AG04449 (cell line): ENCODE data around the gene SCTR.

Source experiments
- CTCF ChIA-PET: fragments of 350-600 bp; formaldehyde crosslinking; extraction: SDS; loops from one replicate; lab custom pipeline; 2021; ENCODE audit warnings: antibody characterized with exemption; lab: Yijun Ruan, JAX
- POLR2A ChIA-PET: fragments of 400-600, 350-600 bp; formaldehyde crosslinking; extraction: SDS; loops from one replicate; lab custom pipeline; 2020; ENCODE audit warnings: antibody characterized with exemption, inconsistent platforms; lab: Yijun Ruan, JAX
- DNase-seq: peaks from one replicate; pipeline ENCODE4 v3.0.0-alpha.2; 2010; ENCODE audit warnings: low read depth, low spot score
- H3K4me3 ChIP-seq: 2 replicates; pipeline ENCODE4 v1.5.1; 2011; ENCODE audit warnings: low read depth, mild to moderate bottlenecking, control low read depth, low read length
- TF ChIP-seq, protein P1 (sequence below): IDR thresholded peaks from one replicate; pipeline ENCODE4 v1.5.1; 2011; ENCODE audit warnings: mild to moderate bottlenecking, moderate library complexity, low read length, control low read depth, inconsistent platforms; ENCODE audit not compliant: insufficient read depth; ENCODE audit errors: missing control alignments

The SCTR gene

DNA sequence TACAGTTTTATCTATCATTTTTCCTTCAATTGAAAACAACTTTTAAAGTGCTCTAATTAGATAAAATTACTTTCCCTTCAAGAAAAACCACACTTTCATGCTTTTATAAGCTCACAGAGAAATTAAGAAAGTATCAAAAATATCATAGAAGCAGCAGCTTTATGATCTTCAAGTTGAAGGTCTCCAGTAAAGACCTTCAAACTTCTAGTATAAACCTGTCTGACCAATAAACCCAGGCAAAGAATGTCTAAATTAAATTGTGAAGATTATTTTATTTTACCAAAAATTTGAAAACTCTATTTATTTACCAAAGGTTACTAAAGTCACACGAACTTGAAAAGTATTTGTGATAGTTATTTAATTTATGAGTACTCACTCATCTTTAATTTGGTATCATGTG is 9.3 kb upstream of the SCTR start:
- DNase-seq: no peak
- TF ChIP-seq, protein P1, sequence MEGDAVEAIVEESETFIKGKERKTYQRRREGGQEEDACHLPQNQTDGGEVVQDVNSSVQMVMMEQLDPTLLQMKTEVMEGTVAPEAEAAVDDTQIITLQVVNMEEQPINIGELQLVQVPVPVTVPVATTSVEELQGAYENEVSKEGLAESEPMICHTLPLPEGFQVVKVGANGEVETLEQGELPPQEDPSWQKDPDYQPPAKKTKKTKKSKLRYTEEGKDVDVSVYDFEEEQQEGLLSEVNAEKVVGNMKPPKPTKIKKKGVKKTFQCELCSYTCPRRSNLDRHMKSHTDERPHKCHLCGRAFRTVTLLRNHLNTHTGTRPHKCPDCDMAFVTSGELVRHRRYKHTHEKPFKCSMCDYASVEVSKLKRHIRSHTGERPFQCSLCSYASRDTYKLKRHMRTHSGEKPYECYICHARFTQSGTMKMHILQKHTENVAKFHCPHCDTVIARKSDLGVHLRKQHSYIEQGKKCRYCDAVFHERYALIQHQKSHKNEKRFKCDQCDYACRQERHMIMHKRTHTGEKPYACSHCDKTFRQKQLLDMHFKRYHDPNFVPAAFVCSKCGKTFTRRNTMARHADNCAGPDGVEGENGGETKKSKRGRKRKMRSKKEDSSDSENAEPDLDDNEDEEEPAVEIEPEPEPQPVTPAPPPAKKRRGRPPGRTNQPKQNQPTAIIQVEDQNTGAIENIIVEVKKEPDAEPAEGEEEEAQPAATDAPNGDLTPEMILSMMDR: no peak
- ChIA-PET CTCF (no interaction called here), POLR2A (no interaction called here)
- no peak overlapping the region for H3K4me3 ChIP-seq

DNA sequence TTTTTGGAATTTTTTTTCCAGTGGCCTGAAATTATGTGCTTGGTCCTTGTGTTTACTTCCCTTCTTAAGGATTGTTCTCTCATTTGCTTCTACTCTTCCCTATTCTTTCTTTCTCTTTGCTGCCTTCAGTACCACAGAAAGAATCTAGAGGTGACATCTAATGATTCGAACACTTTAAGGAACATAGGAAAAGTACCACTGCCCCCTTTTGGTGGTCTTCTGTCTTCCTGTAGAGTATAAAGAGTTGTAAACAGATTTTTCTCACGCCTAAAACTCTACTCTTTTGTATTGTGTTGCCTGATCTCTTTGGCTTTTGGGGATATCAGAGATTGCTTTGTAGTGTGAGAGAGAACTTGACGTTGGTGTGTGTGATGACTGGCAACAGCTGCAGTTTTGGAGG is 7.0 kb upstream of the SCTR start:
- ChIA-PET CTCF (no interaction called here), POLR2A (no interaction called here)
- H3K4me3 ChIP-seq: no peak overlapping the region
- DNase-seq: no peak
- TF ChIP-seq, protein P1: no peak

DNA sequence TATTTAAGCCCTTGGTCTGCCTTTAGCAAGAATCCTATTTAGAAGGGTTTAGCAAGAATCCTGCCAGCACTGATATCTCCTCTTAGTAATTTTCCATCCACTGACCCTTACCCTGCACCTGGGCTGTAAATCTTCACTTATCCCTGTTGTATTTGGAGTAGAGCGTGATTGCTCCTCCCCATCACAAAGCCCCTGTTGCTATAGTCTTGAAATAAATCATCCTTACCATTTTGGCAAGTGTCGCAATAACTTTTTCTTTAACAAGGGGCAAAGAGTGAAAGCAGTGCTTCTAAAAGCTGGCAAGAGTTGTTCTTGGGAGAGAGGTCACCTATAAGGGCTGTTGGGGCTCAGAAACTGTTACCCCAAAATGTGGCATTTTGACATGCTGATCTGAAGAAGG is 3.7 kb upstream of the SCTR start:
- no peak for DNase-seq
- CTCF ChIA-PET: no interaction called here
- TF ChIP-seq, protein P1: no peak

DNA sequence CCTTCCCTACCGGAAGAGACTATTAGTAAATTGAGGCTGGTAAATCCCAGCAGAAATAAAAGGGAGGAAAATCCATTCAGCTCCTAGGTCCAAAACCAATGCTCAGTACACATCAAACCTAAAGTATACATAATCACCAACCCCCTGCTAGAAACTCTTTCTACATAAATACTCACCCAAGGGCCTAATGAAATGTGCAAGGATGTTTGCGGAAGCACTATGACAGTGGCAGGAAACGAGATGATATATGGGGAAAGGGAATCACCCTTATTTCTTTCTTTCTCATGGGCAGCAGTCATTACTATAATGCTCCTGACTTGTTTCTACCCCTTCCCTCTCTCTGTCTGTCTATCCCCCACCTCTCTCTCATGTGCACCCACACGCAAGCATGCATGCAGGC is 1.3 kb upstream of the SCTR start:
- TF ChIP-seq, protein P1: no peak
- no peak for DNase-seq
- CTCF ChIA-PET: no interaction called here
- no peak overlapping the region for H3K4me3 ChIP-seq
- POLR2A ChIA-PET: no interaction called here

More for the DNA sequence above, 3.7 kb upstream of the SCTR start:
- POLR2A ChIA-PET: no interaction called here
- H3K4me3 ChIP-seq: no peak overlapping the region

DNA sequence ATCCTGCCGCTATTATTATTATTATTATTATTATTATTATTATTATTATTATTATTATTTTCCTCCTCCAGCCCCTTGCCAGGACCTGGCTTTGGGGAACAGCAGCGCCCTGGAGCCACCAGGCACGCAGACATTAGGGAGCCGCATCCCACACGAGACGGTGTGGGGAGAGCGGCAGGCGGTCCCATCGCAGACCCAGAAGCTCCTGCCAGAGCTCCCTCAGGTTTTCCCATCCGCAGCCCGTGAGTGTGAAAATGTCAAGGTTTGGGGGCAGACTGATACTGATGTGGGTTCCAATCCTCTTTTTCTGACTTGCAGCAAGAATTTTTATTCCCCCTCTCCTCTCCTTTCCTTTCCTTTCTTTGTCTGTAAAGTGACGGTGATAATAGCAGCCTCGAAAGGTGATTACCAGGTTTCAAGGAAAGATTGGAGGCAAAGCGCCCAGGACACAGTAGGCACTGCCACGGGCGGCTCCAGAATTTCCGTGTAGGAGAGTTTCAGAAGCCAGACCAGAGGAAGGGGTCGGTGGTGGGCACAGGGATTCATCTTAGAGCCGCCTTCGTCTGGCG is 816 bp downstream of the SCTR start:
- no peak for DNase-seq
- H3K4me3 ChIP-seq: no peak overlapping the region
- TF ChIP-seq, protein P1: no peak
- ChIA-PET CTCF (interaction anchor here (0.8 kb wide), 1 partner anchor 14 kb away, joined by 4 read pairs; no protein-coding TSS in a partner anchor), POLR2A (no interaction called here)

DNA sequence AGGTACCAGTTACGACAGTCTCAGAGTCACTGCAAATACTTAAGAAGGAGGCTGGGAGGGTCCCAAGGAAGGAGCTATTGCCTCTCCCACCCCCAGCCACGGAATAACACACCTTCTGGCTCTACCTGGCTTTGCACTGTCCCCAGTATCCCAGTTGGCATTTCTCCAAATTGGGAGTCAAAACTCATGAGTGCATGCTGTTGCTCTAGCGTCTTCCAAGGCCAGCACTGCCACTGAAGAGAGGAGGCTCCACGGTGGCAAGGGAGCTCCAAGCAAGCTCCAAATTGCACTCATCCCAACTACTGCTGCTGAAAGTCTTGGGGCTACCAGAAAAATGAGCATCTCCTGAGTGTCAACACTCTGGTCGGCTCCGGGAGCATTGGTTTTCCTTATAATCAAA is 1.6 kb downstream of the SCTR start:
- TF ChIP-seq, protein P1: no peak
- CTCF ChIA-PET: interaction anchor here (0.8 kb wide), 1 partner anchor 14 kb away, joined by 4 read pairs; no protein-coding TSS in a partner anchor
- POLR2A ChIA-PET: no interaction called here
- H3K4me3 ChIP-seq: no peak overlapping the region
- DNase-seq: no peak
